HepG2 (cell line): Measurements from ENCODE around the gene INKA1. TPM values are rescaled to one million over a fixed set of nuclear protein-coding genes. Genes with fewer than 3 reads are reported as not detected.

Experiments
- ATAC-seq: fragments of 200-7000 bp; cut with Tn5 transposase; 3 replicates; pipeline ENCODE4 v1.9.1; 2020; ENCODE audit warnings: mild to moderate bottlenecking, moderate library complexity
- Bru-seq: library from RNA; stranded (reverse); fragments of 400-500 nt; gene quantifications from one replicate; lab custom pipeline; 2021; lab: Mats Ljungman, UMichigan
- BruChase-seq, 2 experiments: library from RNA; stranded (reverse); fragments of 400-500 nt; gene quantifications; one replicate each; lab custom pipeline; 2021; lab: Mats Ljungman, UMichigan
- BruUV-seq: library from RNA; stranded (reverse); fragments of 400-500 nt; replicated peaks from 2 replicates; lab custom pipeline; 2021; lab: Mats Ljungman, UMichigan
- CTCF ChIA-PET: fragments of 300-600 bp; formaldehyde crosslinking; extraction: SDS; loops from one replicate; lab custom pipeline; 2021; ENCODE audit warnings: low total read pairs, inconsistent platforms, low intra/inter-chr PET ratio; lab: Yijun Ruan, JAX
- POLR2A ChIA-PET: fragments of 350-600 bp; sonication (Branson Sonifier 250); formaldehyde crosslinking; loops from one replicate; lab custom pipeline; 2020; ENCODE audit warnings: antibody characterized with exemption, inconsistent platforms; lab: Yijun Ruan, JAX
- DNase-seq: peaks from one replicate; pipeline ENCODE4 v3.0.0-alpha.2; 2015; ENCODE audit warnings: low spot score
- FAIRE-seq: peaks from 3 replicates; lab custom pipeline; 2011; peaks lifted over from hg19 to GRCh38; lab: Jason Lieb, UNC
- H2AFZ ChIP-seq: one replicate; pipeline ENCODE4 v1.6.1; 2011; ENCODE audit warnings: low read length, inconsistent platforms
- H3K27ac ChIP-seq: fragments of 300-600 bp; 3 replicates; pipeline ENCODE4 v1.8.0; 2011; ENCODE audit warnings: mixed run types, mild to moderate bottlenecking, mixed read lengths, low read length, inconsistent platforms; ENCODE audit not compliant: insufficient read depth; ENCODE audit errors: extremely low read length
- H3K27me3 ChIP-seq, 2 experiments: fragments of 200-600 bp in 1 of 2; 2 replicates in 1 of 2; 3 replicates in 1 of 2; pipeline versions ENCODE4 v1.6.0 to v1.8.0; 2011; ENCODE audit warnings: low read length in 2 of 2, mild to moderate bottlenecking in 2 of 2, moderate library complexity in 2 of 2, inconsistent platforms in 1 of 2; ENCODE audit not compliant: insufficient read depth in 2 of 2, control insufficient read depth in 1 of 2
- H3K36me3 ChIP-seq, 2 experiments: fragments of 200-600 bp in 1 of 2; replicated peaks in 1 of 2; 2 replicates in 1 of 2; 3 replicates in 1 of 2; pipeline versions ENCODE4 v1.5.1 to v1.8.0; 2011; ENCODE audit warnings: low read length in 2 of 2, inconsistent platforms in 1 of 2; ENCODE audit not compliant: insufficient read depth in 2 of 2, control insufficient read depth in 1 of 2
- H3K4me1 ChIP-seq: 2 replicates; pipeline ENCODE4 v1.5.1; 2012; ENCODE audit warnings: low read length, inconsistent platforms; ENCODE audit not compliant: insufficient read depth
- H3K4me2 ChIP-seq: 2 replicates; pipeline ENCODE4 v1.6.0; 2011; ENCODE audit warnings: low read depth, low read length, inconsistent platforms
- H3K4me3 ChIP-seq, 3 experiments: fragments of 200-600 bp in 1 of 3; sonication (generic), shearing (Covaris generic) in 1 of 3; replicated peaks in 1 of 3; 2 replicates each; pipeline ENCODE4 v1.5.1; 2011 to 2016; ENCODE audit warnings: low read length in 3 of 3, inconsistent platforms in 2 of 3, low read depth in 2 of 3, mild to moderate bottlenecking in 2 of 3, control low read depth in 1 of 3, mixed read lengths in 1 of 3; ENCODE audit not compliant: insufficient read depth in 1 of 3
- H3K79me2 ChIP-seq: one replicate; pipeline ENCODE4 v1.6.1; 2011; ENCODE audit warnings: low read length, inconsistent platforms; ENCODE audit not compliant: insufficient read depth
- H3K9ac ChIP-seq: 2 replicates; pipeline ENCODE4 v1.6.0; 2011; ENCODE audit warnings: mild to moderate bottlenecking, low read depth, low read length, inconsistent platforms; ENCODE audit not compliant: insufficient read depth
- H3K9me3 ChIP-seq: 2 replicates; pipeline ENCODE4 v1.5.1; 2012; ENCODE audit warnings: mild to moderate bottlenecking, low read length
- H4K20me1 ChIP-seq: 2 replicates; pipeline ENCODE4 v1.6.0; 2011; ENCODE audit warnings: inconsistent platforms, mild to moderate bottlenecking, low read length, moderate library complexity; ENCODE audit not compliant: insufficient read depth
- ARHGAP35 ChIP-seq: sonication (generic); formaldehyde crosslinking; IDR thresholded peaks from 2 replicates; pipeline ENCODE4 v1.9.0; 2022; ENCODE audit warnings: mild to moderate bottlenecking, inconsistent platforms, moderate library complexity, missing genetic modification reagents, borderline replicate concordance
- HIC2 ChIP-seq: sonication (generic); formaldehyde crosslinking; IDR thresholded peaks from 2 replicates; pipeline ENCODE4 v1.9.0; 2022; ENCODE audit warnings: low read depth, missing genetic modification reagents
- RNF219 ChIP-seq: sonication (generic); formaldehyde crosslinking; IDR thresholded peaks from 2 replicates; pipeline ENCODE4 v1.5.0; 2020; ENCODE audit warnings: mild to moderate bottlenecking, missing genetic modification reagents
- SPEN ChIP-seq: sonication (generic); formaldehyde crosslinking; IDR thresholded peaks from 2 replicates; pipeline ENCODE4 v1.5.1; 2020; ENCODE audit warnings: low read depth, mild to moderate bottlenecking, missing genetic modification reagents
- TAF15 ChIP-seq: fragments of 200-400 bp; formaldehyde crosslinking; IDR thresholded peaks from one replicate; pipeline ENCODE4 v1.6.1; 2018; ENCODE audit warnings: mild to moderate bottlenecking, low read depth, low read length; ENCODE audit not compliant: poor library complexity, severe bottlenecking
- ZBTB46 ChIP-seq: sonication (generic); formaldehyde crosslinking; IDR thresholded peaks from 2 replicates; pipeline ENCODE4 v1.4.0; 2020; ENCODE audit warnings: mild to moderate bottlenecking, missing genetic modification reagents, borderline replicate concordance
- ZFP36L2 ChIP-seq: sonication (generic); formaldehyde crosslinking; IDR thresholded peaks from 2 replicates; pipeline ENCODE4 v1.4.0; 2020; ENCODE audit warnings: missing genetic modification reagents
- ZNF709 ChIP-seq: sonication (generic); formaldehyde crosslinking; IDR thresholded peaks from 2 replicates; pipeline ENCODE4 v1.5.0; 2020; ENCODE audit warnings: mild to moderate bottlenecking, missing genetic modification reagents
- ZNF713 ChIP-seq: sonication (generic); formaldehyde crosslinking; IDR thresholded peaks from 2 replicates; pipeline ENCODE4 v1.4.0; 2020; ENCODE audit warnings: mild to moderate bottlenecking, missing genetic modification reagents
- ZNF878 ChIP-seq: sonication (generic); formaldehyde crosslinking; IDR thresholded peaks from 2 replicates; pipeline ENCODE4 v1.8.1; 2023; ENCODE audit warnings: mild to moderate bottlenecking, missing genetic modification reagents, moderate library complexity
- ZSCAN31 ChIP-seq: sonication (generic); formaldehyde crosslinking; IDR thresholded peaks from 2 replicates; pipeline ENCODE4 v1.5.0; 2020; ENCODE audit warnings: low read depth, mild to moderate bottlenecking, missing genetic modification reagents
- WGBS: methylation state at CpG from one replicate; pipeline ENCODE4 v1.1.6; 2017; ENCODE audit warnings: low lambda C conversion rate; 5-methylcytosine and 5-hydroxymethylcytosine counted together
- in situ Hi-C: cut with HindIII; loops from 2 replicates; pipeline ENCODE4 v1.10.0; 2017; ENCODE audit warnings: low pct_unique_long_range_greater_than_20kb; ENCODE audit not compliant: extremely low pct_ligation_motif_present
- intact Hi-C: fragments of 100-400 bp; cut with micrococcal nuclease; formaldehyde crosslinking; loops from one replicate; pipeline ENCODE4 v1.10.0; 2022; ENCODE audit not compliant: unreplicated experiment
- long read RNA-seq, 2 experiments: library from RNA in 1 of 2; library from polyadenylated mRNA in 1 of 2; stranded (forward) in 1 of 2; unstranded in 1 of 2; transcript quantifications; one replicate each; pipeline ENCODE4 v2.0.0, GENCODE V29; 2019 to 2022
- polyA minus RNA-seq, 3 experiments: library from RNA; depleted of rRNA, polyadenylated mRNA; stranded (reverse); fragments of >200 nt; gene quantifications; 2 replicates each; pipeline ENCODE4 v1.2.3, GENCODE V29; 2011; ENCODE audit warnings: low replicate concordance in 1 of 3
- polyA plus RNA-seq, 8 experiments: library from polyadenylated mRNA; depleted of rRNA in 3 of 8; stranded (reverse) in 7 of 8; unstranded in 1 of 8; fragments of >200 nt; fragmentation: Illumina TruSeq in 4 of 8; extraction: Trizol in 4 of 8; gene quantifications; 2 replicates each; pipeline versions ENCODE4 v1.2.1 to v1.2.3, GENCODE V29; 2011 to 2016; ENCODE audit warnings: low read depth in 4 of 8, missing spikeins in 1 of 8, mixed read lengths in 1 of 8; ENCODE audit not compliant: insufficient read depth in 1 of 8
- total RNA-seq, 5 experiments: library from RNA; depleted of rRNA; stranded (reverse); fragments of >200 nt; fragmentation: Illumina TruSeq; extraction: Trizol; gene quantifications; 2 replicates each; pipeline ENCODE4 v1.2.3, GENCODE V29; 2016; ENCODE audit warnings: low read depth in 1 of 5

The INKA1 gene
- total RNA-seq (2016; rRNA removed; fragmentation: Illumina TruSeq; extraction: Trizol) (0.22 TPM in 1 of 2 replicates, not detected in the other), polyA plus RNA-seq (2011; rRNA removed) (0.41 and 0.77 TPM in 2 replicates), polyA minus RNA-seq (2011; rRNA and poly(A)+ RNA removed; ENCODE audit: low replicate concordance) (0.38 and 0.82 TPM in 2 replicates), Bru-seq, nascent RNA (not detected), BruChase-seq, experiment 1, labeled RNA remaining after a 6-hour chase (percentile 27 among the genes with signal in this experiment), BruChase-seq, experiment 2, labeled RNA remaining after a 2-hour chase (not detected)
- total RNA-seq (2016; cell fraction: cytosol; rRNA removed; fragmentation: Illumina TruSeq; extraction: Trizol; ENCODE audit: low read depth), result 0.30 TPM in 1 of 2 replicates, not detected in the other
- total RNA-seq (2016; cell fraction: insoluble cytoplasmic fraction; rRNA removed; fragmentation: Illumina TruSeq; extraction: Trizol), result 0.15 TPM in 1 of 2 replicates, not detected in the other
- 0.17 and 0.28 TPM in 2 replicates for total RNA-seq (2016; cell fraction: membrane; rRNA removed; fragmentation: Illumina TruSeq; extraction: Trizol)
- not detected in 2 replicates for total RNA-seq (2016; cell fraction: nucleus; rRNA removed; fragmentation: Illumina TruSeq; extraction: Trizol)
- polyA plus RNA-seq (2011; cell fraction: cytosol; rRNA removed), result 0.42 and 0.78 TPM in 2 replicates
- 0.34 and 1.1 TPM in 2 replicates for polyA plus RNA-seq (2011; cell fraction: nucleus; rRNA removed)
- polyA plus RNA-seq (2012), result 0.28 and 0.42 TPM in 2 replicates
- 0.14 and 0.17 TPM in 2 replicates for polyA plus RNA-seq (2016; cell fraction: cytosol; fragmentation: Illumina TruSeq; extraction: Trizol; ENCODE audit: low read depth)
- polyA plus RNA-seq (2016; cell fraction: insoluble cytoplasmic fraction; fragmentation: Illumina TruSeq; extraction: Trizol; ENCODE audit: low read depth), result 0.23 TPM in 1 of 2 replicates, not detected in the other
- 0.22 TPM in 1 of 2 replicates, not detected in the other for polyA plus RNA-seq (2016; cell fraction: membrane; fragmentation: Illumina TruSeq; extraction: Trizol; ENCODE audit: low read depth)
- polyA plus RNA-seq (2016; cell fraction: nucleus; fragmentation: Illumina TruSeq; extraction: Trizol; ENCODE audit: insufficient read depth, low read depth), result not detected in 2 replicates
- 0.79 TPM in 1 of 2 replicates, not detected in the other for polyA minus RNA-seq (2011; cell fraction: cytosol; rRNA and poly(A)+ RNA removed)
- 0.50 and 0.64 TPM in 2 replicates for polyA minus RNA-seq (2011; cell fraction: nucleus; rRNA and poly(A)+ RNA removed)
- long read RNA-seq, experiment 1, result 0 reads
- long read RNA-seq, experiment 2, result 0 reads

- peak within 1 kb of the TSS; percentile 93 for H3K4me2 ChIP-seq
- H3K9ac ChIP-seq, result peak within 1 kb of the TSS; percentile 50; the same call in 1 of the 2 replicates
- ATAC-seq (peak; percentile 77), FAIRE-seq (no peak), DNase-seq (peak; percentile 75)
- in situ Hi-C loops (loop anchor here (10.0 kb wide), 1 partner anchor 102 kb away; the partner anchor contains the start of gene MST1R), intact Hi-C loops (loop anchor here (1.0 kb wide), 2 partner anchors 36 to 103 kb away; no protein-coding TSS in a partner anchor)
- 0% methylated on average over 2 of the region's 71 CpGs for WGBS
- CTCF ChIA-PET, result interaction anchor here (1.3 to 2.2 kb wide), 2 partner anchors 36 to 103 kb away, joined by 6 to 27 read pairs; no protein-coding TSS in a partner anchor
- H3K4me3 ChIP-seq, result peak within 1 kb of the TSS; percentile 73 to 89 (median 85)
- BruUV-seq, result no TSS peak
- no peaks in the 10 kb centered on the region for H3K36me3 ChIP-seq
- H3K27ac ChIP-seq, result no peak within 1 kb of the TSS
- H2AFZ ChIP-seq, result no peak within 1 kb of the TSS
- no peaks in the 10 kb centered on the region for H3K79me2 ChIP-seq
- H3K27me3 ChIP-seq, result peaks cover 0 to 12% of the 10 kb centered on the region in 2 experiments; a peak in 3 of 5 replicates
- H4K20me1 ChIP-seq, result no peaks in the 10 kb centered on the region
- H3K4me1 ChIP-seq, result peaks cover 78% of the 10 kb centered on the region
- H3K9me3 ChIP-seq, result no peaks in the 10 kb centered on the region
- POLR2A ChIA-PET, result interaction anchor here (0.5 to 2.8 kb wide), 11 partner anchors 11 to 126 kb away, joined by 3 to 22 read pairs (median 4); partner anchors contain the start of genes IP6K1 and UBA7
- TF ChIP-seq TAF15 (no peak), HIC2 (CRISPR knock-in tag) (peak; percentile 55; the same call in 1 of the 2 replicates), RNF219 (no peak), ZNF709 (CRISPR knock-in tag) (no peak; the same call in 1 of the 2 replicates), ZNF713 (CRISPR knock-in tag) (0 out of 2 replicates have a peak, but pooled peaks have one; percentile 52), SPEN (CRISPR knock-in tag) (peak; percentile 40), ZBTB46 (CRISPR knock-in tag) (no peak), ARHGAP35 (CRISPR knock-in tag) (no peak), ZSCAN31 (CRISPR knock-in tag) (peak; percentile 63; the same call in 1 of the 2 replicates), ZFP36L2 (CRISPR knock-in tag) (no peak), ZNF878 (CRISPR knock-in tag) (no peak)
These were observed at the start of gene INKA1 for GRCh38 chr3:49802719-49803464. Gene INKA1, plus strand, starts transcription at chr3:49803261. Its CDS starts 132 bp downstream, at chr3:49803393.
